GM06990 (cell line): ENCODE data around the gene TLE1.

ENCODE experiments used
- DNase-seq: peaks from one replicate; pipeline ENCODE4 v3.0.0-alpha.2; 2011; ENCODE audit not compliant: insufficient read length; ENCODE audit errors: extremely low read depth
- H3K27me3 ChIP-seq: replicated peaks from 2 replicates; pipeline ENCODE4 v1.6.0; 2011; ENCODE audit warnings: low read length; ENCODE audit not compliant: control insufficient read depth, insufficient read depth
- H3K36me3 ChIP-seq: 2 replicates; pipeline ENCODE4 v1.5.1; 2011; ENCODE audit warnings: low read length; ENCODE audit not compliant: control insufficient read depth, insufficient read depth
- H3K4me3 ChIP-seq: replicated peaks from 2 replicates; pipeline ENCODE4 v1.5.1; 2011; ENCODE audit warnings: low read depth, mild to moderate bottlenecking, control low read depth, low read length
- TF ChIP-seq, protein P1 (sequence below): IDR thresholded peaks from 2 replicates; pipeline ENCODE4 v1.5.1; 2011; ENCODE audit warnings: low read length, control low read depth, mild to moderate bottlenecking, inconsistent platforms; ENCODE audit not compliant: insufficient read depth, poor library complexity, severe bottlenecking

TLE1 gene

DNA sequence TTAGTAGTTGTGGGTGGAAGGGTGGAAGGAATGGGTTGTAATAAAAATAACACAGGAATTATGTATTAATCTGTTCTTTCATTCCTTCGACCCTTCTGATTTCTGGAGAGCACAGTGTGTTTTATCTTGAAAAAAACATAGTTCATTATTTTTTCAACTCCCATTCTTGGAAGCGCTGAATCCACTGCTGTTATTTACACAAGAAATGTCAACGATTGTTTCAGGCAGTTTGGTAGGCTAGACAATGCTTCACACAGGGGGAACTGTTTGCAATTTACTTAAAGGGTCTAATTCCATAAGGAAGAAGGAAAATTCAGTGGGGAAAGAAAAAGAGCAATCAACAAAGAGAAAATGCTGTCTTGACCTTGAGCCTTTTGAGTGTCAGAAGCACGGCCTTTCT, 142.9 kb downstream of the TLE1 start:
- Histone ChIP-seq H3K27me3 (no peaks in the 10 kb centered on the region), H3K4me3 (no peak overlapping the region), H3K36me3 (no peaks in the 10 kb centered on the region)
- TF ChIP-seq, protein P1, sequence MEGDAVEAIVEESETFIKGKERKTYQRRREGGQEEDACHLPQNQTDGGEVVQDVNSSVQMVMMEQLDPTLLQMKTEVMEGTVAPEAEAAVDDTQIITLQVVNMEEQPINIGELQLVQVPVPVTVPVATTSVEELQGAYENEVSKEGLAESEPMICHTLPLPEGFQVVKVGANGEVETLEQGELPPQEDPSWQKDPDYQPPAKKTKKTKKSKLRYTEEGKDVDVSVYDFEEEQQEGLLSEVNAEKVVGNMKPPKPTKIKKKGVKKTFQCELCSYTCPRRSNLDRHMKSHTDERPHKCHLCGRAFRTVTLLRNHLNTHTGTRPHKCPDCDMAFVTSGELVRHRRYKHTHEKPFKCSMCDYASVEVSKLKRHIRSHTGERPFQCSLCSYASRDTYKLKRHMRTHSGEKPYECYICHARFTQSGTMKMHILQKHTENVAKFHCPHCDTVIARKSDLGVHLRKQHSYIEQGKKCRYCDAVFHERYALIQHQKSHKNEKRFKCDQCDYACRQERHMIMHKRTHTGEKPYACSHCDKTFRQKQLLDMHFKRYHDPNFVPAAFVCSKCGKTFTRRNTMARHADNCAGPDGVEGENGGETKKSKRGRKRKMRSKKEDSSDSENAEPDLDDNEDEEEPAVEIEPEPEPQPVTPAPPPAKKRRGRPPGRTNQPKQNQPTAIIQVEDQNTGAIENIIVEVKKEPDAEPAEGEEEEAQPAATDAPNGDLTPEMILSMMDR, result no peak
- DNase-seq, result no peak

DNA sequence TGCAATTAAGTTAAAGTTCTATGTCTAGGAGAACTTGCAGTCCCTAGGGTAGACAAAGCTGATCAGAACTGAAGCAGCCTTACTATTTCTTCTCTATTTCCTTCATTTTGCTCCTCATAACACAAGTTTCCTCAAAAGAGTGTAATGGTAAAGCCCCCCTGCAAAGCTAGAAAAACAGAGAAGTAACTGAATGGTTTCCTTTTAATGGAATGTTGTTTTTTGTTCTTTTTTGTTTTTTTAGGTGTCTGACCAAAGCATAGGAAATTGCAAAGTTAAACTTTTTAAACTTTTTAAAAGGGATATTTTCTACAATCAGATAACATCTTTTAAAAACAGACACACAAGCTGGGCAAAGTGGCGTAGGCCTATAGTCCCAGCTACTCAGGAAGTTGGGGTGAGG, 145.7 kb downstream of the TLE1 start:
- TF ChIP-seq, protein P1, result no peak
- no peaks in the 10 kb centered on the region for H3K27me3 ChIP-seq
- no peak for DNase-seq
- H3K4me3 ChIP-seq, result no peak overlapping the region
- H3K36me3 ChIP-seq, result no peaks in the 10 kb centered on the region

DNA sequence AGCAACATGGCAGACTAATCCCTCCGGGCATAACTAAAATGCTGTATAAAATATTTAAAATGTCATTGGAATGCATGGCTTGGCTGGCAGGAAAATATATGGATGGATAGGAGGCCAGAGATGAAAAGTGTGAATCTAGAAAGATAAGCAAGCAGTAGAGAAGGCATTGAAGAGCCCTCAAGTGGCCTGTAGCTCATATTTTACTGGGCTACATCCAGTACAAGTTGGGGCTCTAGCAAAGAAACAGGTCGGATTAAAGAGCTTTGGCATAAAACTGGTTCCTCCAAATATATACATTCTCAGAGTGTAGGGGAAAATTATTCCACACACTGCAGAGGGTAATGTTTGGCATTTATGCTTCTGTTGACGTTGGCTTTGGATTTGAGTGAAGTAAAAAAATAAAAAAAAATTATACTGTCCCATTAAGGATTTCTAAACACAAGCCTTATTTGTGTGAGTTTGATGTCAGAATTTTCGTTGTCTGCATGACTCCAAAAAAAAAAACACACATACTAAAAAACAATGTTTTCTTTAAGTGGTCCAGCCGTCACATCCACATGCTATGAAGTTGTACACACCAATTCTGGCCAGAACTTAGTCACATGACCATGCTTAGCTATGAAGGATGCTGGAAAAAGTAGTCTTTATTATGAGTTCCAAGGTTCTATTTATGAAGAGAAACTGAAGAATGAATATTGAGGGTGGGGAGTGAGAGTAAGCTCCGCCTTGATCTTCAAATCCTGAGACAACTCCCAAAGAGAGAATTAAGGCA, 147.0 kb downstream of the TLE1 start:
- H3K4me3 ChIP-seq, result no peak overlapping the region
- no peak for DNase-seq
- no peaks in the 10 kb centered on the region for H3K27me3 ChIP-seq
- H3K36me3 ChIP-seq, result no peaks in the 10 kb centered on the region
- TF ChIP-seq, protein P1, result no peak

DNA sequence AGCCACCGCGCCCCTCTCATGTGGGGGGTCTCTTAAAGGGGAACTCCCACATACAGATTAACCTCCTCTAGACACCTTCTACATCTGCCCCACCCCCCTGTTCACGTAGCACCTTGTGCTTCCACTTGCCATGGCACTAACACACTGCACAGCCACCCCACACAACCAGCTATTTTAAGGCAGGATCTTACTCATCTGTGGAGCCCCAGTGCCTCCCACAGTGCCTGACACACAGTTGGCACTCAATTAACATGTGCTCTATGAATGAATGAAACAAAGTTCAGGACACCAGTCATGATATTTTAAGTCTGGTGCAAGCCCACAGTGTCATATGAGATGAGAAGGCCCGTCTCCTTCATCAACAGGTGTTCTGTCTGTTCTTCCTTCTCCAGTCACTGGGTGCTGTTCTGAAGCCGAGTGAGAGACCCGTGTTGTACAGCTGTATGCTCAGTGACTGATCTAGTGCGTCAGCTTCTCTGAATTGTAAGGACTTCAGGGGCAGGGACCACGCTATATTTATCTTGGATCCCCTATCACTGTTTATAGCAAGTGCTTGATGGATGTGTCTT, 149.1 kb downstream of the TLE1 start:
- no peak for DNase-seq
- H3K4me3 ChIP-seq, result no peak overlapping the region
- H3K27me3 ChIP-seq, result no peaks in the 10 kb centered on the region
- TF ChIP-seq, protein P1, result no peak
- H3K36me3 ChIP-seq, result no peaks in the 10 kb centered on the region

DNA sequence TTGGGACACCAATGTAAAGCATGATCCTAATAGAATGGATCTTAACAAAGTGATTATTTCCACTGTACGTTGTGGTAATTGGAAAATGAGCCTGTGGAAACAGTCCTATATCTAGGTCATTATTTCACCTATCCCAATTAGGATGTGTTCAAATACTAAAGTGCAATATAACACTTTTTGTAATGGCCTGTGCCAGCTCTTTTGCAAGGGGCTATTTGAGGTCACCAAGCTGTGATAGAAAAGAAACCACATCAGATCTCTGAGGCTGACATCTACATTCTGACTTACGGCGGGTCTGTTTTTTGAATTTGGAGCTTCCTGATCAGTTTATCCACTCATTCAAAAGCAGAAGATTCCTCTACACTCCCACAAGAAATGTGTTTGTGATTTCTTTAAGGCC, 150.0 kb downstream of the TLE1 start:
- Histone ChIP-seq H3K27me3 (no peaks in the 10 kb centered on the region), H3K36me3 (no peaks in the 10 kb centered on the region), H3K4me3 (no peak overlapping the region)
- TF ChIP-seq, protein P1, result no peak
- DNase-seq, result no peak

DNA sequence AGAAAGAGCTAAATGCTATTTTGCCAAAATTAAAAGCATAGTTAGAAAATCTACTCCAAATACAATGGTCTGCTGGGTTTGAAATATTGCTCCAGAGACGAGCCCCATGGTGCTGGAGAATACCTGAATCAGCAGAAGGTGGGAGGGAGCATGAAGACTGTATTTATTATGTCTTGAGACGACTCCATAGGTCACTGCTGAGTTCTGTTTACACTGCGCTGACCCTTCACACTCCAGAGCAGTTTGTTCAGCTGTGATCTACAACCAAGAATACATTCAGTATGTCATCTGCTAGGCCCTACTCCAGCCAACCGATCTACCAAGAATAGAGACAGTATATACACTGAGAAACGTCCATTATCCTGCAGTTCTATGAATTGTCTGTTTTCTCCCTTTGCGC, 150.5 kb downstream of the TLE1 start:
- TF ChIP-seq, protein P1, result no peak
- Histone ChIP-seq H3K4me3 (no peak overlapping the region), H3K36me3 (no peaks in the 10 kb centered on the region), H3K27me3 (no peaks in the 10 kb centered on the region)
- no peak for DNase-seq
